SU-DHL-6 (cell line): ENCODE measurements around the gene HES4.
"Not testable (repeated sequence)": the region's sequence is repeated elsewhere in the genome, so short reads cannot be mapped to it uniquely, and the experiment has no call there.

Source experiments
- CTCF ChIP-seq: fragments of 200-600 bp; sonication (generic); IDR thresholded peaks from one replicate; pipeline ENCODE4 v1.5.1; 2017; ENCODE audit warnings: antibody characterized with exemption, mild to moderate bottlenecking, low read length, moderate library complexity; ENCODE audit not compliant: insufficient read depth, poor library complexity, severe bottlenecking
- EZH2phosphoT487 ChIP-seq: fragments of 200-600 bp; sonication (generic), shearing (Covaris generic); conservative IDR thresholded peaks from 2 replicates; pipeline ENCODE4 v1.6.1; 2018; ENCODE audit warnings: mild to moderate bottlenecking, antibody characterized with exemption, low read length, moderate library complexity, mixed read lengths

GRCh38 chr1:988061-988460 lies 11.8 kb downstream of the HES4 start:
- not testable (repeated sequence) for TF ChIP-seq CTCF, EZH2phosphoT487
